ENCODE data around the gene EIF2S3B. TPM values are rescaled to one million over a fixed set of nuclear protein-coding genes. Genes with fewer than 3 reads are reported as not detected.

Gene EIF2S3B
- total RNA-seq, 1 donor from 2014 or later = 0.52 TPM

DNA sequence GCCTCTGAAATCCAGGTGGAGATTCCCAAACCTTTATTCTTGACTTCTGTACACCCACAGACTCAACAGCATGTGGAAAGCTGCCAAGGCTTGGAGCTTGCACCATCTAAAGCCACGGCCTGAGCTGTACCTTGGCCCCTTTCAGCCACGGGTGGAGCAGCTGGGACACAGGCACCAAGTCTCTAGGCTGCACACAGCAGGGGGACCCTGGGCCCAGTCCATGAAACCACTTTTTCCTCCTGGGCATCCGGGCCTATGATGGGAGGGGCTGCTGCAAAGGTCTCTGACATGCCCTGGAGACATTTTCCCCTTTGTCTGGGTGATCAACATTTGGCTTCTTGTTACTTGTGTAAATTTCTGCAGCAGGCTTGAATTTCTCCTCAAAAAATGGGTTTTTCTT, 32.0 kb downstream of the EIF2S3B start:
- Histone ChIP-seq H3K4me1 (no peaks in the 10 kb centered on the region), H3K9me3 (no peaks in the 10 kb centered on the region), H3K27ac (no peak overlapping the region), H3K4me3 (no peak overlapping the region), H3K36me3 (no peaks in the 10 kb centered on the region), H3K27me3 (no peaks in the 10 kb centered on the region)
- DNase-seq (no peak), ATAC-seq (no peak)
- TF ChIP-seq, protein P1, sequence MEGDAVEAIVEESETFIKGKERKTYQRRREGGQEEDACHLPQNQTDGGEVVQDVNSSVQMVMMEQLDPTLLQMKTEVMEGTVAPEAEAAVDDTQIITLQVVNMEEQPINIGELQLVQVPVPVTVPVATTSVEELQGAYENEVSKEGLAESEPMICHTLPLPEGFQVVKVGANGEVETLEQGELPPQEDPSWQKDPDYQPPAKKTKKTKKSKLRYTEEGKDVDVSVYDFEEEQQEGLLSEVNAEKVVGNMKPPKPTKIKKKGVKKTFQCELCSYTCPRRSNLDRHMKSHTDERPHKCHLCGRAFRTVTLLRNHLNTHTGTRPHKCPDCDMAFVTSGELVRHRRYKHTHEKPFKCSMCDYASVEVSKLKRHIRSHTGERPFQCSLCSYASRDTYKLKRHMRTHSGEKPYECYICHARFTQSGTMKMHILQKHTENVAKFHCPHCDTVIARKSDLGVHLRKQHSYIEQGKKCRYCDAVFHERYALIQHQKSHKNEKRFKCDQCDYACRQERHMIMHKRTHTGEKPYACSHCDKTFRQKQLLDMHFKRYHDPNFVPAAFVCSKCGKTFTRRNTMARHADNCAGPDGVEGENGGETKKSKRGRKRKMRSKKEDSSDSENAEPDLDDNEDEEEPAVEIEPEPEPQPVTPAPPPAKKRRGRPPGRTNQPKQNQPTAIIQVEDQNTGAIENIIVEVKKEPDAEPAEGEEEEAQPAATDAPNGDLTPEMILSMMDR (IDR thresholded peaks at IDR 0.05) = no peak
- intact Hi-C loops (cut with DNase I) = no loop called here

DNA sequence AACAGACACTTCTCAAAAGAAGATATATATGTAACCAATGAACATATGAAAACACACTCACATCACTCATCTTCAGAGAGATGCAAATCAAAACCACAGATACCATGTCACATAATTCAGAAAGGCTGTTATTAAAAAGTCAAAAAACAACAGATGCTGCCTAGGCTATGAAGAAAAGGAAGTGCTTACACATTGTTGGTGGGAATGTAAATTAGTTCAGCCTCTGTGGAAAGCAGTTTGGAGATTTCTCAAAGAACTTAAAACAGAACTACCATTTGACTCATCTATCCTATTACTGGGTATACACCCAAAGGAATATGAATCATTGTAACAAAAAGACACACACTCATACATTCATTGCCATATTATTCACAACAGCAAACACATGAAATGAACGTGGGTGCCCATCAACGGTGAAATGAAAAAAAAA, 35.1 kb downstream of the EIF2S3B start:
- TF ChIP-seq, protein P1 (IDR thresholded peaks at IDR 0.05) = no peak
- no peaks in the 10 kb centered on the region for H3K36me3 ChIP-seq
- ATAC-seq (no peak), DNase-seq (no peak)
- no peak overlapping the region for H3K4me3 ChIP-seq
- no peaks in the 10 kb centered on the region for H3K27me3 ChIP-seq
- no peak overlapping the region for H3K27ac ChIP-seq
- intact Hi-C loops (cut with DNase I) = no loop called here
- H3K4me1 ChIP-seq = no peaks in the 10 kb centered on the region
- H3K9me3 ChIP-seq = no peaks in the 10 kb centered on the region

DNA sequence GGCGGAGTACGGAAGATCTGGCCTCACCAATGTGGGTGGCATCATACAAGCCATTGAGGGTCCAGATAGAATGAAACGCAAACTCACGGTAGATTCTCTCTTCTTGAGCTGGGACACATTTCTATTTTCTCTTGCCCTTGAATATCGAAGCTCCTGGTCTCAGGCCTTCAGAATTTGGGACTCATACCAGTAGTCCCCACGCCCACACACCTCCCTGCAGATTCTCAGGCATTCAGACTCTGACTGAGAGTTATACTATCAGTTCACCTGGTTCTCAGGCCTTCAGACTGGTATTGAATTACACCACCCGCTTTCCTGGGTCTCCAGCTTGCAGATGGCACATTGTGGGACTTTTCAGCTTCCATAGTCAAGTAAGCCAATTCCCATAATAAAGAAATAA, 37.8 kb downstream of the EIF2S3B start:
- Histone ChIP-seq H3K9me3 (no peaks in the 10 kb centered on the region), H3K27me3 (no peaks in the 10 kb centered on the region), H3K4me1 (no peaks in the 10 kb centered on the region), H3K36me3 (no peaks in the 10 kb centered on the region), H3K27ac (no peak overlapping the region), H3K4me3 (no peak overlapping the region)
- no peak for DNase-seq
- no peak for ATAC-seq
- intact Hi-C loops (cut with DNase I) = no loop called here
- TF ChIP-seq, protein P1 (IDR thresholded peaks at IDR 0.05) = no peak

DNA sequence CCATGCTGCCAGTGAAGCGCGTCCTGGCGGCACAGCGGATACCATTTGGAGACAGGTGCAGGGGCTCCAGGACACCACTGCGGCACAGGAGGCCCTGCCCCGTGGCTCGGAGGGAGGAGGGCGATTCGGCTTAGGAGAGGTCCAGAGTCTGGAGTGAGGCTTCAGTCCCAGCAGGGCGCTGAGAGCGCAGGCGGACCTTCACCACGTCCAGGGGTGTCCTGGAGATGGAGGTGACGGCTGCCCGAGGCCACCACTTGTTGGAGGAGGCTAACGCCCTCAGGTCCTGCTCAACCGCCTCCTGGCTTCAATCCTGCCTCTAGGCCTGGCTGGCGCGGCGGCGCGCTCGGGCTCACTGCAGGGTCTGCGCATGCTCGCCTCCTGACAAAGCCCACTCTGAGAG, 45.7 kb downstream of the EIF2S3B start:
- Histone ChIP-seq H3K4me3 (no peak overlapping the region), H3K4me1 (no peaks in the 10 kb centered on the region)
- no peak for DNase-seq

DNA sequence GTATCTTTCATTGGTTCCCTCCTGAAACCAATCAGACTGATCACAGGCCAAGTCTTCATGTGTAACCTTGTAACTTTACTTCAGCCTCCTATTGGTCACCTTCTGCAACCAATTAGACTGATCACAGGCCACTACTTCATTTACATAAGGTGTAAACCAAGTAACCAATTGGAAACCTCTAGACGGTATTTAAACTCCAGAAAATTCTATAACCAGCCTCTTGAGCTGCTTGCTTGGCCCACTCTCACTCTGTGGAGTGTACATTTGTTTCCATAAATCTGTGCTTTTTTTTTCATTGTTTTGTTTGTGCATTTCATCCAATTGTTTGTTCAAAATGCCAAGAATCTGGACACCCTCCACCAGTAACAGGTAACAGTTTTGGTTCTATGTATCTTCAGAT, 47.5 kb downstream of the EIF2S3B start:
- no peaks in the 10 kb centered on the region for H3K27me3 ChIP-seq
- no peak overlapping the region for H3K27ac ChIP-seq
- DNase-seq (no peak), ATAC-seq (no peak)
- no peaks in the 10 kb centered on the region for H3K9me3 ChIP-seq
- TF ChIP-seq, protein P1 (IDR thresholded peaks at IDR 0.05) = no peak
- H3K4me1 ChIP-seq = no peaks in the 10 kb centered on the region
- no peaks in the 10 kb centered on the region for H3K36me3 ChIP-seq
- intact Hi-C loops (cut with DNase I) = no loop called here
- H3K4me3 ChIP-seq = no peak overlapping the region

More for the DNA sequence above, 45.7 kb downstream of the EIF2S3B start:
- no peak overlapping the region for H3K27ac ChIP-seq
- H3K27me3 ChIP-seq = no peaks in the 10 kb centered on the region
- H3K36me3 ChIP-seq = no peaks in the 10 kb centered on the region
- intact Hi-C loops (cut with DNase I) = no loop called here
- no peaks in the 10 kb centered on the region for H3K9me3 ChIP-seq
- TF ChIP-seq, protein P1 (IDR thresholded peaks at IDR 0.05) = no peak
- ATAC-seq = peak; percentile 53

DNA sequence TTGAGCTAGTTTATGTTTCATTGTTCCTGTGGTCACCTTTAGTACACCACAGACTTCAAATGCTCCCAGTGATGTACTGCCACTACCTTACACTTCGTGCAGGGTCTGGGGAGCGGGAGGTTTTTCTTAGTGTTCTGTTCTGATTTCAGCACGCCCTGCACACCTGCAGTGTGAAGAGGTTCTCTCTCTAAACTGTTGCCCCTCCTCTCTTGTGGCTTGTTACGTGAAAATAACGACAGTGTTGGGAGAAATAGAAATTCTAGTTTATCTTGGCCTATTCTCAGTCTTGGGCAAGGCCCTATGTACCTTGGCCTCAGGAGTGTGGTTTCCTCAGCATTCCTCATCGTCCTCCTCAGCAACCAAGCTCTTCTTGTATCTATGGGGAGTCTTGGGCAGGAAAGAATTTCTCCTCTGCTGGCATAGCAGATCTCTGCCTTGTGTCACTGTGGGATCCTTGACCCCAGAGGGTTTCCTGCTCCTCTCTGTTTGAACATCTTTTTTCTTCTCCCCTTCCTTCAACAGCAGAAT, 48.6 kb downstream of the EIF2S3B start:
- TF ChIP-seq, protein P1 (IDR thresholded peaks at IDR 0.05) = no peak
- no peak overlapping the region for H3K27ac ChIP-seq
- no peaks in the 10 kb centered on the region for H3K9me3 ChIP-seq
- ATAC-seq = peak; percentile 40
- H3K4me1 ChIP-seq = no peaks in the 10 kb centered on the region
- no peaks in the 10 kb centered on the region for H3K27me3 ChIP-seq
- no peak for DNase-seq
- H3K36me3 ChIP-seq = no peaks in the 10 kb centered on the region
- no peak overlapping the region for H3K4me3 ChIP-seq
- intact Hi-C loops (cut with DNase I) = no loop called here

All from upper lobe of right lung (tissue), 1 donor.